Trophoblast cell (in vitro differentiated cells and primary cell): ENCODE measurements around the gene DYRK1A.

ENCODE experiments used
- DNase-seq, 2 donors: peaks; one replicate each; pipeline ENCODE4 v3.0.0-alpha.2; 2016
- H2AFZ ChIP-seq: 2 replicates; pipeline ENCODE4 v1.6.1; 2013; ENCODE audit warnings: low read length, moderate library complexity, mild to moderate bottlenecking; ENCODE audit not compliant: insufficient read depth, poor library complexity
- H2AK5ac ChIP-seq: 2 replicates; pipeline ENCODE4 v1.6.1; 2013; ENCODE audit warnings: mild to moderate bottlenecking, low read length
- H2BK120ac ChIP-seq: 2 replicates; pipeline ENCODE4 v1.6.1; 2013; ENCODE audit warnings: low read length, mild to moderate bottlenecking, moderate library complexity; ENCODE audit not compliant: insufficient read depth, poor library complexity
- H2BK12ac ChIP-seq: 2 replicates; pipeline ENCODE4 v1.6.1; 2013; ENCODE audit warnings: mild to moderate bottlenecking, low read length, moderate library complexity
- H2BK5ac ChIP-seq: 2 replicates; pipeline ENCODE4 v1.6.1; 2013; ENCODE audit warnings: low read length, low read depth, moderate library complexity, mild to moderate bottlenecking; ENCODE audit not compliant: poor library complexity
- H3K14ac ChIP-seq: 2 replicates; pipeline ENCODE4 v1.6.1; 2013; ENCODE audit warnings: mild to moderate bottlenecking, low read length
- H3K18ac ChIP-seq: 2 replicates; pipeline ENCODE4 v1.6.1; 2013; ENCODE audit warnings: mild to moderate bottlenecking, low read length
- H3K23ac ChIP-seq: 2 replicates; pipeline ENCODE4 v1.6.1; 2013; ENCODE audit warnings: low read length
- H3K27ac ChIP-seq: 2 replicates; pipeline ENCODE4 v1.5.1; 2013; ENCODE audit warnings: low read depth, mild to moderate bottlenecking, inconsistent platforms, low read length, moderate library complexity
- H3K27me3 ChIP-seq: 2 replicates; pipeline ENCODE4 v1.6.1; 2013; ENCODE audit warnings: inconsistent platforms, mild to moderate bottlenecking, low read length, moderate library complexity; ENCODE audit not compliant: insufficient read depth
- H3K36me3 ChIP-seq, 2 experiments: 1 replicate in 1 of 2; 2 replicates in 1 of 2; pipeline ENCODE4 v1.6.1; 2013; ENCODE audit warnings: low read length in 2 of 2, mild to moderate bottlenecking in 2 of 2, moderate library complexity in 1 of 2; ENCODE audit not compliant: insufficient read depth in 2 of 2, control insufficient read depth in 1 of 2
- H3K4ac ChIP-seq: 2 replicates; pipeline ENCODE4 v1.6.1; 2013; ENCODE audit warnings: low read depth, mild to moderate bottlenecking, low read length, moderate library complexity
- H3K4me1 ChIP-seq, 2 experiments: 1 replicate in 1 of 2; 2 replicates in 1 of 2; pipeline ENCODE4 v1.6.1; 2013; ENCODE audit warnings: low read length in 2 of 2, mild to moderate bottlenecking in 2 of 2, moderate library complexity in 1 of 2; ENCODE audit not compliant: insufficient read depth in 2 of 2, control insufficient read depth in 1 of 2
- H3K4me2 ChIP-seq: 2 replicates; pipeline ENCODE4 v1.6.1; 2013; ENCODE audit warnings: inconsistent platforms, mild to moderate bottlenecking, low read length, moderate library complexity
- H3K4me3 ChIP-seq: 2 replicates; pipeline ENCODE4 v1.5.1; 2013; ENCODE audit warnings: mild to moderate bottlenecking, low read depth, low read length, inconsistent platforms
- H3K79me1 ChIP-seq: one replicate; pipeline ENCODE4 v1.6.1; 2013; ENCODE audit warnings: low read length
- H3K79me2 ChIP-seq: 2 replicates; pipeline ENCODE4 v1.6.1; 2013; ENCODE audit warnings: low read length, mild to moderate bottlenecking; ENCODE audit not compliant: control insufficient read depth, insufficient read depth, poor library complexity
- H3K9ac ChIP-seq: 2 replicates; pipeline ENCODE4 v1.6.1; 2013; ENCODE audit warnings: mild to moderate bottlenecking, low read length
- H3K9me3 ChIP-seq: 2 replicates; pipeline ENCODE4 v1.6.1; 2013; ENCODE audit warnings: low read depth, mild to moderate bottlenecking, control low read depth, inconsistent platforms, low read length; ENCODE audit not compliant: insufficient read depth
- H4K12ac ChIP-seq: 2 replicates; pipeline ENCODE4 v1.6.1; 2013; ENCODE audit warnings: low read depth, mild to moderate bottlenecking, low read length, moderate library complexity
- H4K8ac ChIP-seq: 2 replicates; pipeline ENCODE4 v1.6.1; 2013; ENCODE audit warnings: low read depth, mild to moderate bottlenecking, low read length, moderate library complexity
- H4K91ac ChIP-seq: one replicate; pipeline ENCODE4 v1.6.1; 2013; ENCODE audit warnings: low read depth, mild to moderate bottlenecking, low read length, moderate library complexity
- WGBS: extraction: QIAGEN DNeasy Blood & Tissue Kit; methylation state at CpG from one replicate; pipeline ENCODE4 v1.1.7; 2013; ENCODE audit warnings: missing lambda C conversion rate; ENCODE audit not compliant: insufficient read length, insufficient coverage; ENCODE audit errors: extremely low coverage; 5-methylcytosine and 5-hydroxymethylcytosine counted together

The DYRK1A gene

GRCh38 chr21:37574316-37574715 is 207.7 kb downstream of the DYRK1A start:
- Histone ChIP-seq H3K27me3 (no peaks in the 10 kb centered on the region), H2AFZ (no peak overlapping the region), H2BK120ac (no peak overlapping the region), H4K8ac (no peak overlapping the region), H2BK12ac (no peak overlapping the region), H4K12ac (no peak overlapping the region), H2BK5ac (no peak overlapping the region), H3K4me1 (no peaks in the 10 kb centered on the region), H3K9ac (no peak overlapping the region), H3K18ac (no peak overlapping the region), H3K79me1 (no peaks in the 10 kb centered on the region), H3K23ac (no peak overlapping the region), H3K14ac (no peak overlapping the region), H4K91ac (no peak overlapping the region), H3K79me2 (no peaks in the 10 kb centered on the region), H3K4ac (no peak overlapping the region), H3K27ac (no peak overlapping the region), H3K9me3 (peaks cover 3% of the 10 kb centered on the region), H2AK5ac (no peak overlapping the region), H3K36me3 (no peaks in the 10 kb centered on the region), H3K4me3 (no peak overlapping the region), H3K4me2 (no peak overlapping the region)
- WGBS: no CpG with 5 or more reads among the region's 6 CpGs
- no peak for DNase-seq

- Histone ChIP-seq H3K18ac (no peak overlapping the region), H3K79me1 (no peaks in the 10 kb centered on the region), H3K23ac (no peak overlapping the region), H2BK5ac (no peak overlapping the region), H3K9ac (no peak overlapping the region), H3K27ac (no peak overlapping the region), H3K9me3 (peaks cover 3% of the 10 kb centered on the region), H3K27me3 (no peaks in the 10 kb centered on the region), H2AFZ (no peak overlapping the region), H3K4ac (no peak overlapping the region), H3K4me2 (no peak overlapping the region), H4K91ac (no peak overlapping the region), H4K12ac (no peak overlapping the region), H3K4me3 (no peak overlapping the region), H3K4me1 (no peaks in the 10 kb centered on the region), H3K36me3 (no peaks in the 10 kb centered on the region), H2BK12ac (no peak overlapping the region), H3K14ac (no peak overlapping the region), H4K8ac (no peak overlapping the region), H2AK5ac (no peak overlapping the region), H2BK120ac (no peak overlapping the region), H3K79me2 (no peaks in the 10 kb centered on the region)
- no peak for DNase-seq
- no CpG with 5 or more reads among the region's 7 CpGs for WGBS
Measured at GRCh38 chr21:37574751-37575150, 208.2 kb downstream of the DYRK1A start.

DNA sequence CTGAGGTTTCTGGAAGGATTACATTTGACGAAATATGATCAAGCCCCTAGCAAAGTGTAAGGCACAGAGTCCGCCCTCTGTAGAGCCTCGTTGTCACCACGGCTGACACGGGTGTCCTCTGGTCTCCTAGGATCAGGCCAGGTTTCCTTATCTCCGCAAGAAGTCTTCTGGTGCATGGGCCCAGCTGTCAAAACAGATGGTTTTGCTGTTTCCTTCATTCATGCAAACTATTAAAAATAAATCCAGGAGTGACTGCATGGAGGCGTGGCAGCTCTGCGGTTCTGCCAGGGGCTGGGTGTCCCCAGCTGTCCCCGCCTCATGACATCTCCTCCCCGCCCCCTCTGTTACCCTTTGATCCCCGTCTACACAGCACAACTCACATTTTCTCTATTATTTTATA is 209.0 kb downstream of the DYRK1A start:
- DNase-seq: no peak
- H2AK5ac ChIP-seq: no peak overlapping the region
- no peak overlapping the region for H2BK5ac ChIP-seq
- H3K18ac ChIP-seq: no peak overlapping the region
- H2BK12ac ChIP-seq: no peak overlapping the region
- H3K27me3 ChIP-seq: no peaks in the 10 kb centered on the region
- no peak overlapping the region for H4K12ac ChIP-seq
- H3K79me2 ChIP-seq: no peaks in the 10 kb centered on the region
- no peaks in the 10 kb centered on the region for H3K79me1 ChIP-seq
- no peak overlapping the region for H3K9ac ChIP-seq
- H4K8ac ChIP-seq: no peak overlapping the region
- no peak overlapping the region for H2AFZ ChIP-seq
- no peak overlapping the region for H3K4me3 ChIP-seq
- no peak overlapping the region for H4K91ac ChIP-seq
- H3K36me3 ChIP-seq: no peaks in the 10 kb centered on the region
- H3K4me1 ChIP-seq: no peaks in the 10 kb centered on the region
- H3K23ac ChIP-seq: no peak overlapping the region
- H2BK120ac ChIP-seq: no peak overlapping the region
- peaks cover 3% of the 10 kb centered on the region for H3K9me3 ChIP-seq
- no peak overlapping the region for H3K4me2 ChIP-seq
- H3K4ac ChIP-seq: no peak overlapping the region
- WGBS: 100% methylated on average over 1 of the region's 11 CpGs
- no peak overlapping the region for H3K27ac ChIP-seq
- H3K14ac ChIP-seq: no peak overlapping the region
